HepG2 (cell line): Measurements from ENCODE around the gene PDZD2.

Source experiments
- TBX2 ChIP-seq: sonication (generic); formaldehyde crosslinking; IDR thresholded peaks from 2 replicates; pipeline ENCODE4 v1.5.0; 2020; ENCODE audit warnings: missing genetic modification reagents, mild to moderate bottlenecking, borderline replicate concordance
- TF ChIP-seq, protein P1 (sequence below): sonication (generic); formaldehyde crosslinking; IDR thresholded peaks from 2 replicates; pipeline ENCODE4 v1.5.0; 2020; ENCODE audit warnings: mild to moderate bottlenecking, missing genetic modification reagents, moderate library complexity

DNA sequence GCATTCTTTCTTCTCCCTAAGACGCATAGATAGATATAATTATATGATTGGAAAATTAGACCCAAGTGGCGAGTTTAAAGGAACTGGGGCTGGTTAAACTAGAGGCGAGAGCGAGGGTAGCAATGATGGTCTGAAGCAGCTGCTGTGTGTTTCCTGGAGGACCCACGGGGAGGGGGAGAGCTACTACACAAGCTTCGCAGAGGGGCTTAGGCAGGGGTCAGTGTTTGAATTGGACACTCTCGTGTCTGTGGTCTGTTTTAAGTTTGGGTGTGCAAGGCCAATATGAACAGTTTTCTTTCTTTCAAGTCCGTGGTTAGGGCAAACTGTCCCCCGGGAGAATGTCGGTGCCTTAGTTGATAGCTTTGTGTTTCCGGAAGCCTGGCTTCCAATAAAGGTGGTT is 43.1 kb downstream of the PDZD2 start:
- TF ChIP-seq, protein P1, sequence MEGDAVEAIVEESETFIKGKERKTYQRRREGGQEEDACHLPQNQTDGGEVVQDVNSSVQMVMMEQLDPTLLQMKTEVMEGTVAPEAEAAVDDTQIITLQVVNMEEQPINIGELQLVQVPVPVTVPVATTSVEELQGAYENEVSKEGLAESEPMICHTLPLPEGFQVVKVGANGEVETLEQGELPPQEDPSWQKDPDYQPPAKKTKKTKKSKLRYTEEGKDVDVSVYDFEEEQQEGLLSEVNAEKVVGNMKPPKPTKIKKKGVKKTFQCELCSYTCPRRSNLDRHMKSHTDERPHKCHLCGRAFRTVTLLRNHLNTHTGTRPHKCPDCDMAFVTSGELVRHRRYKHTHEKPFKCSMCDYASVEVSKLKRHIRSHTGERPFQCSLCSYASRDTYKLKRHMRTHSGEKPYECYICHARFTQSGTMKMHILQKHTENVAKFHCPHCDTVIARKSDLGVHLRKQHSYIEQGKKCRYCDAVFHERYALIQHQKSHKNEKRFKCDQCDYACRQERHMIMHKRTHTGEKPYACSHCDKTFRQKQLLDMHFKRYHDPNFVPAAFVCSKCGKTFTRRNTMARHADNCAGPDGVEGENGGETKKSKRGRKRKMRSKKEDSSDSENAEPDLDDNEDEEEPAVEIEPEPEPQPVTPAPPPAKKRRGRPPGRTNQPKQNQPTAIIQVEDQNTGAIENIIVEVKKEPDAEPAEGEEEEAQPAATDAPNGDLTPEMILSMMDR (CRISPR knock-in tag): no peak
- no peak for TF ChIP-seq TBX2 (CRISPR knock-in tag)
